GM12892 (cell line): ENCODE measurements around the gene KIDINS220.
A peak's percentile ranks its signal among the peaks of the same experiment; 100 is the strongest.

ENCODE experiments used
- DNase-seq: peaks from one replicate; pipeline ENCODE4 v3.0.0; 2011; ENCODE audit not compliant: insufficient read length
- FAIRE-seq: peaks from 2 replicates; lab custom pipeline; 2011; peaks lifted over from hg19 to GRCh38; lab: Jason Lieb, UNC
- POLR2A ChIP-seq: IDR thresholded peaks from 2 replicates; pipeline ENCODE4 v1.6.1; 2011; ENCODE audit warnings: low read depth, low read length, control low read depth
- POLR2AphosphoS5 ChIP-seq: IDR thresholded peaks from 2 replicates; pipeline ENCODE4 v1.6.1; 2011; ENCODE audit warnings: low read depth, low read length, control low read depth
- TAF1 ChIP-seq: IDR thresholded peaks from 2 replicates; pipeline ENCODE4 v1.6.1; 2011; ENCODE audit warnings: low read depth, mild to moderate bottlenecking, control low read depth, low read length, borderline replicate concordance

Gene KIDINS220

GRCh38 chr2:8682719-8683667 is 154.4 kb downstream of the KIDINS220 start:
- TF ChIP-seq POLR2AphosphoS5 (no peak), TAF1 (no peak), POLR2A (no peak)
- FAIRE-seq (no peak), DNase-seq (no peak)

GRCh38 chr2:8681786-8682692 is 155.4 kb downstream of the KIDINS220 start, which contains the start of gene ID2:
Gene ID2 (plus strand): TSS chr2:8682056. CDS start chr2:8682166, 110 bp downstream.
- FAIRE-seq, result peak; percentile 74
- DNase-seq, result peak; percentile 95
- TF ChIP-seq POLR2AphosphoS5, result peak; percentile 98
- TF ChIP-seq TAF1, result peak; percentile 98
- TF ChIP-seq POLR2A, result peak; percentile 99

GRCh38 chr2:8680822-8681760 is 156.3 kb downstream of the KIDINS220 start:
- FAIRE-seq, result no peak

GRCh38 chr2:8679827-8680731 is 157.3 kb downstream of the KIDINS220 start:
- DNase-seq, result no peak
- FAIRE-seq, result no peak
- TF ChIP-seq TAF1 (no peak), POLR2A (no peak), POLR2AphosphoS5 (no peak)

More at GRCh38 chr2:8680822-8681760, 156.3 kb downstream of the KIDINS220 start:
- no peak for DNase-seq
- TF ChIP-seq TAF1 (no peak), POLR2A (no peak), POLR2AphosphoS5 (no peak)

- DNase-seq (no peak), FAIRE-seq (no peak)
- TF ChIP-seq POLR2A (no peak), TAF1 (no peak), POLR2AphosphoS5 (no peak)
Observed at GRCh38 chr2:8679567-8679826, 157.9 kb downstream of the KIDINS220 start.
